ENCODE results near the gene ATXN1.

The ATXN1 gene

DNA sequence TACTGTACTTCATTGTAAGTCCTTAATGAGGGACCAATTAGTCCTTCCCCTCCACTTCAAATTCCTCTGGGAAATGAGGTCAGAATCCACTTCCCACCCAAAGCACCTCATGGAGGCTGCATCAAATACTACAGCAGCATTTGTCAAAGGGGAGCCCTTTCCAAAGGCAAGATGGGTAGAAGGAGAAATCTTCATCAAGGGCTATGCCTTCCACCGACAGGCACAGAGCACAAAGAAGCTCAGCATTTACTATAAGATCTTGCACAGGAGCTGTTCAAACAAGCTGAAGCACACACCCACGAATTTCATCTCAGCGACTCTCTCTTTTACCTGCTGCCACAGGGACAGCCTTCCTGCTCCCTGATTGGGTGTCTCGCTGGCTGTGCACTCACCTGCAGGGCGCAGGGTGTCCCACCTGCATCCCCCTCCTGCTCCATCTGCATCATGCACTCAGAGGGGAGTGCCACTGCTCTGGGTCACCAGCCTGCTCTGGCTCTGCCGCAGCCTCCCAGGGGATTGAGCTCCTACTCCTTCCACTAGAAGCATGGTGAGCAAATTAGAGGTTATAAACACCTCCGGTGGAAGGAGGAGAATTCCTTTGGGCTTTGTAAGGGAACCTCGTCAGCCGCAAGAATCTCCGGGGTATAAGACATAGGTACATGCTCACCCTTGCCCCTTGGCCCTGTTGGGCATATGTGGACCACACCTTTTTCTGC lies 164.5 kb downstream of the ATXN1 start:
- FAIRE-seq: no peak

GRCh38 chr6:16595514-16596120 lies 165.6 kb downstream of the ATXN1 start:
- no peak for FAIRE-seq

GRCh38 chr6:16594849-16595248 lies 166.4 kb downstream of the ATXN1 start:
- no peak for FAIRE-seq

- no peak for FAIRE-seq
Observed at GRCh38 chr6:16592223-16592911, 168.9 kb downstream of the ATXN1 start.

GRCh38 chr6:16591396-16592222 lies 169.7 kb downstream of the ATXN1 start:
- FAIRE-seq: no peak

DNA sequence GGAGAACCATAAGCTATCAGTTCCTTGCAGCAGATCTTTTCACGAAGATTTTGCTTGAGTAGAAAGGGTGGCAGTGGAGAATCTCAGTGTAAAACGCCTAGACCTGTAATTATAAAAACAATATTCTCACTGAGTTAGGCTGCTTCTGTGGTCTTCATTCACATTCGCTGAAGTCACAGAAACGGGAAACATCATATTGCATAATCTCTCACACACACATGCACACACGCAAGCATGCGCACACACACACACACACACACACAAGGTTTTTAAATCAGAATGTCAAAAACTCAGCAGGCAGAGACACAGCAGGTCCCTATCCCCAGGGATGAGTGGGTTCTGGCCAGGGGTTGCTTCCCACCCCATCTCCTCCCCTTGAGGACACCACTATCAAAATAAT lies 175.5 kb downstream of the ATXN1 start:
- FAIRE-seq: no peak

- FAIRE-seq: no peak
Observed at GRCh38 chr6:16583144-16583762, 178.0 kb downstream of the ATXN1 start.

- no peak for FAIRE-seq
Observed at GRCh38 chr6:16582446-16583143, 178.7 kb downstream of the ATXN1 start.

DNA sequence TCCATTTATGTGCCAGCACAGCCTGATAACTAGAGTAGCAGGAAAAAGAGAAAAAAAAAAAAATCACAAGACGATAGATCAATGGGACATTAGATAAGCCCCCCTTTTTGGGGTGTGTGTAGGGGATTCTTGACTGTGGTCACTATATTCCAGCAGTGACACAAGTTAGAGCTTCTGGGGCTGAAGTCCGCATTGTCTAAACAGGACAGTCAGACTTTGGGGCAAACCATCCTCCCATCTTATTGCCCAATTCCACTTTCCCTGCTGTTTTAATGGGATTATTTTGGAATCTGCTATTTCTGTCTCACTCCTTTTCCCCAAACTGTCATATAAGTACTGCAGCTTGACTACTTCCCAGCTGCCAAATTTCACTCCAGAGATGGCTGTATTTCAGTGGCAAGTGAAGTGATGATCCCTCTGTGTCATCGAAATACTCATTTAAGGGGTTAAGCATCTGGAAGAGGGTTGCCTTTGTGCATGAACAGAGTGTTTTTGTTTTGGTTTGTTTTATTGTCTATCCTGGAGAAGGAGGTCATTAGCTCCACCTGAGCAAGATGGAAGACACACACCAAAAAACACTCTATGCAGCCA lies 182.5 kb downstream of the ATXN1 start:
- FAIRE-seq: no peak

DNA sequence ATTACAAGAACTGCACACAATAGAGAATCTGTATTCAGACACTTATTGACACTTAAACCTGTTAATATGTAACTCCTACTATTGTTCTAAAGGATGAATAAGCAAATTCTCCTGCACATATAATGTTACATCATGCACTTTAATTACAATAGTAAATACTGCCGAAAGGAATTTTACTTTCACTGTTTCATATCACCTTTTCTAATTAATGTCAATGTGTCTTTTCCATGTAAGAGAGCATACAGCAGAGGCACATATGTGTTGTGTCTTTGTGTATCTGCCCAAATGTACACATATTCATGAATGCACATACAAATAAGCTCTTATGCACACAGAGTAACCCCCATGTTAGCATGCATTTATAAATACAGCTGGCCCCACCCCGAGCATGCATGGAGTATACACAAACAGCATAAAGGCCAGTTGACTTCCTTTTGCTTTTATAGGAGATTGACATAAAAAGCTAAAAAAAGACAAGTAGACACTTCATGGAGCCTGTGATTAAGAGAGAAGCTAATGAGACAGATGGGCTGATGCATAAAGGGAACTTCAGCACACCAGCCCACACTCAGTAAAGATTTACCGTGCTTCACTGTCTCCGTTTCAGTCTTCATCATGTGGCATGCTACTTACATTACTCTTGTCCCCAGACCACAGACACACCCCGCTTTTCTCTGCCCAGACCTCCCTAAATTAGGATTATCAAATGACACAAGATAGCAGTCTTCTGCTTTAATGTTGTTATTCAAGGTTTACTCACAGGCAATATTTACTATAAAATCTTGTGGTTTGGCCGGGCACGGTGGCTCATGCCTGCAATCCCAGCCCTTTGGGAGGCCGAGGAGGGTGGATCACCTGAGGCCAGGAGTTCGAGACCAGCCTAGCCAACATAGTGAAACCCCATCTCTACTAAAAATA lies 184.6 kb downstream of the ATXN1 start:
- FAIRE-seq: no peak

DNA sequence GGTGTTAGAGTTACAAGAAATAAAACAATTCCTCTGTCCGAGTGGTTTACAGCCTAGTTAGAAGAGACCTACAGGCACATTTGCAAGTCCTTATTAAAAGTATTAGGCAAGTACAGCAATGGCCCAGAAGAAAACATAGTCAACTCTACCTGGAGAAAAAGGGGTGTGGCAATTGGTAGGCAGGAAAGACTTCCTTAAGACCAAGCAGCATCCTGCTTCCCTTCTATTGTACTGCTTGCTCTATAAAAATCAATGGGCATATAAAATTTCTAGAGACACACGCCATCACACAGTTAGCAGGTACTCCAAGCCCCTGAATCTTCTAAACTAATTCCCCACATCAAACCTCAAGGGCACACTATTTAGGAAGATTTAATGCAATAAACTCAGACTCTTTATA lies 185.6 kb downstream of the ATXN1 start:
- FAIRE-seq: no peak

DNA sequence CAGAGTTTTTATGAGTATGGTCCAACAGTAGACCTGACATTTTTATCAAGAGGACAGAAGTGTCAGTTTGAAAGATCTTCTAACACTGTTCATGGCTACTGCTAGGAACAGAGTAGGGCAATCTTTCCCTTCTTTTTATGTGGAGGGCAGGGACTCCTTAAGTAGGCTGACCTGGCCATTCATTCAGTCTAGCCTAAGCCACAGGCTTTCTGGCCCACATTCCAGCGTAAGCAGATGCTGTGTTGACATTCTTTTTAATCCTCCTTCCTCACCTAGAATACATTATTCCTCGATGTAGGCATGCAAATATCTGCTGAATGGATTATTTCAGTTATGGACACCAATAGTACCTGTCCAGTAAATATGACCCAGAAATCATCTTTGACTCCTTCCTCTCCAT lies 188.3 kb downstream of the ATXN1 start:
- FAIRE-seq: no peak

DNA sequence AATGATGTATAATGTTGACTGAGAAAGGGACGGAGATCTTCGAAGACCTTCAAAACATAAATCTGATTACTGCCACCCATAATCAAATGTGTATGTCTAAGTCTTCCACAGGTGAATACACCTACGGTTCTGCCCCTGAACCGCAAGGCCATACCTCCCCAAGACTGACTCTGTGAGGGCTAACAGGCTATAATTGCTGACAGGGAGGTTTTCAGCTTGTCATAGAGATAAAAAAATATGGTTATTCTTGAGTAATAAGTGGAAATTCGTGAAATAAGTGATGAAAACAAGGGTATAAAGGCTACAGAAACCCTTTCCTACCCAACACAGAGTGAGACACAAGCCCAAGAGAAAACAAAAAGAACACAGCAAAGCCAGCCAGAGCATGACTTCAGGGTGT lies 188.9 kb downstream of the ATXN1 start:
- no peak for FAIRE-seq

GRCh38 chr6:16570946-16571345 lies 190.3 kb downstream of the ATXN1 start:
- FAIRE-seq: no peak

GRCh38 chr6:16570221-16570553 lies 191.1 kb downstream of the ATXN1 start:
- FAIRE-seq: no peak

GRCh38 chr6:16568128-16568527 lies 193.1 kb downstream of the ATXN1 start:
- no peak for FAIRE-seq

- no peak for FAIRE-seq
Observed at GRCh38 chr6:16567071-16567470, 194.2 kb downstream of the ATXN1 start.

DNA sequence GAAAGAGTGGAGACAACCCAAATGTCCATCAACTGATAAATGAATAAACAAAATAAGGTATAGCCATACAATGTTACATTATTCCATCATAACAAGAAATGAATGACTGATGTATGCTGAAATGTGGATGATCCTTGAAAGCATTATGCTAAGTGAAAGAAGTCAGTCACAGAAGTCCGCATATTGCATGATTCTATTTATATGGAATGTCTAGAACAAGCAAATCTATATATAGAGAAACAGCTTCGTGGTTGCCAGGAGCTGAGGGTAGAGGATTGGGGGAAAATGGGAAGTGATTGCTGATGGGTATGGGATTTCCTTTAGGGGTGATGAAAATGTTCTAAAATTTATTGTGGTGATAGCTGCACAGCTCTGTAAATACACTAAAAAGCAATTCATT lies 196.8 kb downstream of the ATXN1 start:
- FAIRE-seq: no peak

DNA sequence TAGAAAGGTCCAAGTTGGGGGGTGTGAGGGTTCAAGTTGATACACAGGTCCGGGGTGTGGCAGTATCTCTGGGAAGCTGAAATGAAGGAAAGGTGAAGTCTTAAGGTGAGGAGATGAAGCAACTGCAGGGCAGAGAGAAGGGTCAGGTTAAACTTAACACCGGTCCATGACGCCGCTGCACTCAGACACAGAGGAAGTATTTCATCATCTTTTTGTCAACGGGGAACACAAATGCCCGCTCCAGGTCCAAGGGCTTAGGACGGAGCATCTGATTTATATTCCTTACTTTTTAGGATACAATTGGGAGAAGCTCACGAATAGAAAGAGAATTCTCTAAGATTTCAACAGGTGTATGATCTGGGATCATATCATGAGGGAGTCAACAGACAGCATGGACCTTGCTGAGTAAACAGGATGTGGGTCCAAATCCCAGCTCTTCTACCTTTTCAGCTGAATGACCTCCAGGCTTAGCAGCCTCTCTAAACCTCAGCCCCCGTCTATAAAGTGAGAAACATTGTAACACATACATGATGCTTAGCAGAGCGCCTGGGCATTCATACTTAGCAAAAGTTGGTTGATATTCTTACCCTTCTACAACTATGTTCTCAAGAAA lies 197.5 kb downstream of the ATXN1 start:
- FAIRE-seq: no peak

DNA sequence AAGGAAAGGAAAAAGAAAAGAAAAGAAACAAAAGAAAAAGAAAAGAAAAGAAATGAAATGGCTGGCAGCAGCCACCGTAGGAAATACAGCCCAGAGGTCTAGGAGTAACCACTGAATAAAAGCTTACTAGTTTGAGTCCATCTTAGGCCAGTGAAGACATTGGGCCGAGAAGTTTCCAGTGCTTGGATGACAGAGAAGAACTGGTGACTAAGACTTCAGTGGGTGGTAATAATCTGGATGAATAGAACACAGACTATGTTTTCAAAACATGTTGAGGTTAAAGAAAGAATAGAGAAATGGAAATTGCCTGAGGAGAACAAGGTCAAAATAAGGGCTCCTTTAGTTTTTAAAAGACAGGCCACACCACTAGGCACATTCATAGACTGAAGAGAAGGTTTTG lies 198.8 kb downstream of the ATXN1 start:
- no peak for FAIRE-seq

Data from TTC549 (cell line).